K562 (cell line): ENCODE data around the gene PRKG1. TPM values are rescaled to one million over a fixed set of nuclear protein-coding genes. Genes with fewer than 3 reads are reported as not detected.

Experiments used
- ATAC-seq: fragments of 200-7000 bp; cut with Tn5 transposase; 3 replicates; pipeline ENCODE4 v1.9.1; 2020; ENCODE audit warnings: moderate library complexity
- BruUV-seq: library from RNA; stranded (reverse); fragments of 400-500 nt; replicated peaks from 2 replicates; lab custom pipeline; 2021; lab: Mats Ljungman, UMichigan
- CTCF ChIA-PET: fragments of 300-600 bp; formaldehyde crosslinking; extraction: SDS; loops from one replicate; lab custom pipeline; 2021; ENCODE audit warnings: low intra/inter-chr PET ratio; lab: Yijun Ruan, JAX
- POLR2A ChIA-PET: fragments of 300-600, 350-650 bp; sonication (Branson Sonifier 250); formaldehyde crosslinking; extraction: SDS; loops from one replicate; lab custom pipeline; 2021; ENCODE audit warnings: antibody characterized with exemption, inconsistent platforms; lab: Yijun Ruan, JAX
- DNase-seq, 4 experiments: peaks; one replicate each; pipeline versions ENCODE4 v3.0.0 to v3.0.0-alpha.2; 2011 to 2018; ENCODE audit warnings: low spot score in 3 of 4, mixed read lengths in 3 of 4; ENCODE audit errors: extremely low read depth in 1 of 4
- FAIRE-seq: peaks from 2 replicates; lab custom pipeline; 2011; peaks lifted over from hg19 to GRCh38; lab: Jason Lieb, UNC
- H2AFZ ChIP-seq: 2 replicates; pipeline ENCODE4 v1.6.0; 2011; ENCODE audit warnings: low read depth, low read length, control low read depth, inconsistent platforms
- H3K27ac ChIP-seq: fragments of 200-600 bp; 3 replicates; pipeline ENCODE4 v1.8.0; 2011; ENCODE audit warnings: low read depth, mild to moderate bottlenecking, control low read depth, inconsistent platforms, low read length, moderate library complexity, mixed read lengths; ENCODE audit errors: extremely low read depth
- H3K27me3 ChIP-seq, 2 experiments: fragments of 300-600 bp in 1 of 2; 2 replicates in 1 of 2; 3 replicates in 1 of 2; pipeline versions ENCODE4 v1.6.0 to v1.8.0; 2011; ENCODE audit warnings: inconsistent platforms in 2 of 2, low read length in 2 of 2, mild to moderate bottlenecking in 1 of 2, mixed read lengths in 1 of 2, moderate library complexity in 1 of 2; ENCODE audit not compliant: control insufficient read depth in 2 of 2, insufficient read depth in 2 of 2
- H3K36me3 ChIP-seq: fragments of 300-600 bp; 3 replicates; pipeline ENCODE4 v1.8.0; 2011; ENCODE audit warnings: mild to moderate bottlenecking, low read length, inconsistent platforms; ENCODE audit not compliant: control insufficient read depth, insufficient read depth
- H3K4me1 ChIP-seq, 2 experiments: fragments of 200-600 bp in 1 of 2; replicated peaks in 1 of 2; 2 replicates in 1 of 2; 3 replicates in 1 of 2; pipeline versions ENCODE4 v1.5.1 to v1.8.0; 2011; ENCODE audit warnings: inconsistent platforms in 2 of 2, low read length in 2 of 2, mild to moderate bottlenecking in 1 of 2, mixed read lengths in 1 of 2, moderate library complexity in 1 of 2; ENCODE audit not compliant: control insufficient read depth in 2 of 2, insufficient read depth in 2 of 2
- H3K4me2 ChIP-seq: 2 replicates; pipeline ENCODE4 v1.6.1; 2011; ENCODE audit warnings: low read length, control low read depth, inconsistent platforms, mixed read lengths; ENCODE audit not compliant: insufficient read depth
- H3K4me3 ChIP-seq: fragments of 200-600 bp; sonication (generic), shearing (Covaris generic); 2 replicates; pipeline ENCODE4 v1.5.1; 2016; ENCODE audit warnings: control low read depth, inconsistent platforms
- H3K79me2 ChIP-seq: fragments of 200-600 bp; 3 replicates; pipeline ENCODE4 v1.8.0; 2011; ENCODE audit warnings: low read length, inconsistent platforms; ENCODE audit not compliant: control insufficient read depth, insufficient read depth
- H3K9ac ChIP-seq, 2 experiments: 2 replicates each; pipeline versions ENCODE4 v1.6.0 to v1.6.1; 2011; ENCODE audit warnings: low read depth in 2 of 2, low read length in 2 of 2, control low read depth in 1 of 2, inconsistent platforms in 1 of 2, mild to moderate bottlenecking in 1 of 2, mixed read lengths in 1 of 2; ENCODE audit not compliant: insufficient read depth in 1 of 2
- H3K9me1 ChIP-seq: one replicate; pipeline ENCODE4 v1.6.0; 2011; ENCODE audit warnings: inconsistent platforms, mild to moderate bottlenecking, low read length, moderate library complexity; ENCODE audit not compliant: control insufficient read depth, insufficient read depth
- H3K9me3 ChIP-seq: replicated peaks from 2 replicates; pipeline ENCODE4 v1.5.1; 2011; ENCODE audit warnings: low read depth, low read length, inconsistent platforms; ENCODE audit not compliant: control insufficient read depth, insufficient read depth
- H4K20me1 ChIP-seq: replicated peaks from 2 replicates; pipeline ENCODE4 v1.6.1; 2011; ENCODE audit warnings: low read length, inconsistent platforms, mixed read lengths; ENCODE audit not compliant: control insufficient read depth, insufficient read depth
- ADNP ChIP-seq: fragments of 200-800 bp; sonication (Bioruptor generic); IDR thresholded peaks from 2 replicates; pipeline ENCODE4 v1.6.1; 2016; ENCODE audit warnings: missing genetic modification characterization, missing compliant biosample characterization
- CBX1 ChIP-seq: sonication (generic); IDR thresholded peaks from 2 replicates; pipeline ENCODE4 v1.6.1; 2016; ENCODE audit warnings: antibody characterized with exemption, low read depth, mild to moderate bottlenecking
- CBX5 ChIP-seq: IDR thresholded peaks from 2 replicates; pipeline ENCODE4 v1.6.1; 2014; ENCODE audit warnings: low read depth, borderline replicate concordance
- FOSL1 ChIP-seq: fragments of 200-800 bp; sonication (Bioruptor generic); conservative IDR thresholded peaks from 2 replicates; pipeline ENCODE4 v1.6.1; 2016; ENCODE audit warnings: missing genetic modification characterization, missing compliant biosample characterization
- HMGN3 ChIP-seq: IDR thresholded peaks from 2 replicates; pipeline ENCODE4 v1.6.1; 2011; ENCODE audit warnings: borderline replicate concordance, low read depth, mild to moderate bottlenecking, mixed read lengths, low read length; ENCODE audit not compliant: insufficient read length; ENCODE audit errors: extremely low read depth
- IRF2 ChIP-seq: sonication (generic); formaldehyde crosslinking; IDR thresholded peaks from 2 replicates; pipeline ENCODE4 v1.8.1; 2022; ENCODE audit warnings: mild to moderate bottlenecking, missing genetic modification reagents
- SMAD2 ChIP-seq: fragments of 150-350 bp; IDR thresholded peaks from 2 replicates; pipeline ENCODE4 v1.6.1; 2014; ENCODE audit warnings: low read depth, mild to moderate bottlenecking, low read length
- TAL1 ChIP-seq: fragments of 450-650 bp; IDR thresholded peaks from 2 replicates; pipeline ENCODE4 v1.6.1; 2016; ENCODE audit warnings: mild to moderate bottlenecking
- TEAD4 ChIP-seq, 2 experiments: sonication (generic) in 1 of 2; formaldehyde crosslinking in 1 of 2; IDR thresholded peaks; 2 replicates each; pipeline versions ENCODE4 v1.6.1 to v1.8.0; 2012 to 2022; ENCODE audit warnings: borderline replicate concordance in 1 of 2, inconsistent platforms in 1 of 2, low read length in 1 of 2, mild to moderate bottlenecking in 1 of 2, missing genetic modification reagents in 1 of 2
- WHSC1 ChIP-seq: IDR thresholded peaks from one replicate; pipeline ENCODE4 v1.6.1; 2012; ENCODE audit warnings: low read length, control low read depth, inconsistent platforms
- ZFP1 ChIP-seq: fragments of 450-650 bp; formaldehyde crosslinking; IDR thresholded peaks from 2 replicates; pipeline ENCODE4 v1.4.0; 2020; ENCODE audit warnings: mild to moderate bottlenecking, mixed read lengths
- ZKSCAN1 ChIP-seq: fragments of 150-350 bp; IDR thresholded peaks from 2 replicates; pipeline ENCODE4 v1.6.1; 2016; ENCODE audit warnings: low read depth, low read length
- ZNF76 ChIP-seq: fragments of 250-450 bp; sonication (Bioruptor Pico); IDR thresholded peaks from 2 replicates; pipeline ENCODE4 v1.4.0; 2020; ENCODE audit warnings: mild to moderate bottlenecking, moderate library complexity, borderline replicate concordance
- WGBS: fragments of 100-300 bp; shearing (Covaris generic); methylation state at CpG from one replicate; pipeline ENCODE4 v1.1.6; 2016; ENCODE audit warnings: low coverage, mixed read lengths; ENCODE audit not compliant: insufficient coverage; ENCODE audit errors: missing lambda C conversion rate; 5-methylcytosine and 5-hydroxymethylcytosine counted together
- in situ Hi-C: fragments of 300-500 bp; cut with MboI; formaldehyde crosslinking; loops from 4 replicates; pipeline ENCODE4 v1.15.0; 2018; ENCODE audit warnings: inconsistent platforms, mixed read lengths
- intact Hi-C: fragments of 100-400 bp; cut with micrococcal nuclease; formaldehyde crosslinking; loops from 2 replicates; pipeline ENCODE4 v1.14.2; 2022
- polyA plus RNA-seq, 8 experiments: library from polyadenylated mRNA; depleted of rRNA in 4 of 8; stranded (reverse) in 5 of 8; unstranded in 3 of 8; fragments of >200 nt; fragmentation: Nextera tagmentation in 2 of 8; fragmentation: Illumina TruSeq in 1 of 8; extraction: Ambion mirVana in 2 of 8; extraction: Trizol in 1 of 8; gene quantifications; 2 replicates each; pipeline versions ENCODE4 v1.2.1 to v1.2.3, GENCODE V29; 2011 to 2014; ENCODE audit warnings: inconsistent platforms in 1 of 8, missing spikeins in 1 of 8
- total RNA-seq, 7 experiments: library from RNA; depleted of rRNA in 6 of 7; stranded (reverse); fragments of >200 nt in 6 of 7; fragmentation: Illumina TruSeq in 2 of 7; extraction: Trizol in 2 of 7; gene quantifications; 2 replicates each; pipeline versions ENCODE4 v1.2.1 to v1.2.3, GENCODE V29; 2011 to 2021; ENCODE audit warnings: low replicate concordance in 1 of 7
- TF ChIP-seq, protein P1 (sequence below): fragments of 250-450 bp; sonication (Bioruptor Pico); IDR thresholded peaks from 2 replicates; pipeline ENCODE4 v1.5.1; 2021; ENCODE audit warnings: mild to moderate bottlenecking
- TF ChIP-seq, protein P2 (sequence below): fragments of 250-450 bp; sonication (Bioruptor Pico); IDR thresholded peaks from 2 replicates; pipeline ENCODE4 v1.4.0; 2020

PRKG1 gene
- total and polyA plus RNA-seq, 9 of the 15 experiments (the other 6 are each of a cell fraction or from before 2014, with no cell fraction given), result 0.22 TPM; not detected in 8

DNA sequence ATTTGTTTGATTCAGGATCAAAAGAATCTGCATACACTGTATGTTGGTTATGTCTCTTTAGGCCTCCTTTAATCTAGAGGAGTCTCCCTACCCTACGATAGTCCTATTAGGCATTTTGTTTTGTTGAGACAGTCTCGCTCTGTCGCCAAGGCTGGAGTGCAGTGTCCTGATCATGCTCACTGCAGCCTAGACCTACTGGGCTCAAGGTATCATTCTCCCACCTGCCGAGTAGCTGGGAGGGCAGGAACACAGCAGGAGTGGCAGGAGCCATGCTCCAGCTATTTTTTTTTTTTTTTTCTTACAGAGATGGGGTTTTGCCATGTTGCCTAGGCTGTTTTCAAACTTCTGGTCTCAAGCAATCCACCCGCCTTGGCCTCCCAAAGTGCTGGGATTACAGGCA, 1116.8 kb downstream of the PRKG1 start (continued):
- no peak for TF ChIP-seq WHSC1
- TF ChIP-seq, protein P1, sequence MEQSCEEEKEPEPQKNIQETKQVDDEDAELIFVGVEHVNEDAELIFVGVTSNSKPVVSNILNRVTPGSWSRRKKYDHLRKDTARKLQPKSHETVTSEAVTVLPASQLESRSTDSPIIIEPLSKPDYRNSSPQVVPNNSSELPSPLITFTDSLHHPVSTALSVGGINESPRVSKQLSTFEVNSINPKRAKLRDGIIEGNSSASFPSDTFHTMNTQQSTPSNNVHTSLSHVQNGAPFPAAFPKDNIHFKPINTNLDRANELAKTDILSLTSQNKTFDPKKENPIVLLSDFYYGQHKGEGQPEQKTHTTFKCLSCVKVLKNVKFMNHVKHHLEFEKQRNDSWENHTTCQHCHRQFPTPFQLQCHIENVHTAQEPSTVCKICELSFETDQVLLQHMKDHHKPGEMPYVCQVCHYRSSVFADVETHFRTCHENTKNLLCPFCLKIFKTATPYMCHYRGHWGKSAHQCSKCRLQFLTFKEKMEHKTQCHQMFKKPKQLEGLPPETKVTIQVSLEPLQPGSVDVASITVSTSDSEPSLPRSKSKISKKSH (CRISPR knock-in tag), result no peak
- TF ChIP-seq, protein P2, sequence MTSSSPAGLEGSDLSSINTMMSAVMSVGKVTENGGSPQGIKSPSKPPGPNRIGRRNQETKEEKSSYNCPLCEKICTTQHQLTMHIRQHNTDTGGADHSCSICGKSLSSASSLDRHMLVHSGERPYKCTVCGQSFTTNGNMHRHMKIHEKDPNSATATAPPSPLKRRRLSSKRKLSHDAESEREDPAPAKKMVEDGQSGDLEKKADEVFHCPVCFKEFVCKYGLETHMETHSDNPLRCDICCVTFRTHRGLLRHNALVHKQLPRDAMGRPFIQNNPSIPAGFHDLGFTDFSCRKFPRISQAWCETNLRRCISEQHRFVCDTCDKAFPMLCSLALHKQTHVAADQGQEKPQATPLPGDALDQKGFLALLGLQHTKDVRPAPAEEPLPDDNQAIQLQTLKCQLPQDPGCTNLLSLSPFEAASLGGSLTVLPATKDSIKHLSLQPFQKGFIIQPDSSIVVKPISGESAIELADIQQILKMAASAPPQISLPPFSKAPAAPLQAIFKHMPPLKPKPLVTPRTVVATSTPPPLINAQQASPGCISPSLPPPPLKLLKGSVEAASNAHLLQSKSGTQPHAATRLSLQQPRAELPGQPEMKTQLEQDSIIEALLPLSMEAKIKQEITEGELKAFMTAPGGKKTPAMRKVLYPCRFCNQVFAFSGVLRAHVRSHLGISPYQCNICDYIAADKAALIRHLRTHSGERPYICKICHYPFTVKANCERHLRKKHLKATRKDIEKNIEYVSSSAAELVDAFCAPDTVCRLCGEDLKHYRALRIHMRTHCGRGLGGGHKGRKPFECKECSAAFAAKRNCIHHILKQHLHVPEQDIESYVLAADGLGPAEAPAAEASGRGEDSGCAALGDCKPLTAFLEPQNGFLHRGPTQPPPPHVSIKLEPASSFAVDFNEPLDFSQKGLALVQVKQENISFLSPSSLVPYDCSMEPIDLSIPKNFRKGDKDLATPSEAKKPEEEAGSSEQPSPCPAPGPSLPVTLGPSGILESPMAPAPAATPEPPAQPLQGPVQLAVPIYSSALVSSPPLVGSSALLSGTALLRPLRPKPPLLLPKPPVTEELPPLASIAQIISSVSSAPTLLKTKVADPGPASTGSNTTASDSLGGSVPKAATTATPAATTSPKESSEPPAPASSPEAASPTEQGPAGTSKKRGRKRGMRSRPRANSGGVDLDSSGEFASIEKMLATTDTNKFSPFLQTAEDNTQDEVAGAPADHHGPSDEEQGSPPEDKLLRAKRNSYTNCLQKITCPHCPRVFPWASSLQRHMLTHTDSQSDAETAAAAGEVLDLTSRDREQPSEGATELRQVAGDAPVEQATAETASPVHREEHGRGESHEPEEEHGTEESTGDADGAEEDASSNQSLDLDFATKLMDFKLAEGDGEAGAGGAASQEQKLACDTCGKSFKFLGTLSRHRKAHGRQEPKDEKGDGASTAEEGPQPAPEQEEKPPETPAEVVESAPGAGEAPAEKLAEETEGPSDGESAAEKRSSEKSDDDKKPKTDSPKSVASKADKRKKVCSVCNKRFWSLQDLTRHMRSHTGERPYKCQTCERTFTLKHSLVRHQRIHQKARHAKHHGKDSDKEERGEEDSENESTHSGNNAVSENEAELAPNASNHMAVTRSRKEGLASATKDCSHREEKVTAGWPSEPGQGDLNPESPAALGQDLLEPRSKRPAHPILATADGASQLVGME (CRISPR knock-in tag), result no peak

DNA sequence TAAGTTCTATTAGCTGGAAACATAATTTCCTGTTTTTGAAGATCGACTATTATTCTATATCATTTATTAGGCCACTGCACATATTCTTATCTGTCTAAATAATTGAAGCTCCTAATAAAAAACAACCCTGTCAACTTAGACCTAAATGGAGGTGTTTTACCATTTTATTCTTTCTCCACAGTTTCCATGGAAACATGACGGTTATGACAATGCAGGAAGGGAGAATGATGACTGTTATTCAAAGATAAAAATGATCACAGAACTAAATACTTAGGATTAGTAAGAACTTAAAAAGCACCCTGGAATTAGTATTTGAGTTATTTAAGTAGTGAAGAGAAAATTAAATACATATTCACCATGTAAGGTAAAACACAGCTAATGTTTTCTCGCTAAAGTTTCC, 1119.9 kb downstream of the PRKG1 start:
- WGBS, result 3% methylated on average over 3 of the region's 3 CpGs
- FAIRE-seq (no peak), DNase-seq (no peak), ATAC-seq (no peak)
- Histone ChIP-seq H4K20me1 (no peaks in the 10 kb centered on the region), H3K9me3 (peaks cover 1% of the 10 kb centered on the region; the same call in 1 of the 2 replicates), H3K9me1 (no peaks in the 10 kb centered on the region), H3K4me3 (no peak overlapping the region), H3K4me1 (no peaks in the 10 kb centered on the region), H3K36me3 (no peaks in the 10 kb centered on the region), H3K27ac (no peak overlapping the region), H3K79me2 (no peaks in the 10 kb centered on the region), H3K27me3 (no peaks in the 10 kb centered on the region), H2AFZ (no peak overlapping the region), H3K9ac (no peak overlapping the region), H3K4me2 (no peak overlapping the region)
- ChIA-PET POLR2A (no interaction called here), CTCF (no interaction called here)
- in situ Hi-C loops, result no loop called here
- BruUV-seq, result no TSS peak
- intact Hi-C loops, result no loop called here
- TF ChIP-seq ZKSCAN1 (no peak), TEAD4 (IDR thresholded peaks at IDR 0.05; ENCODE audit: low read length) (no peak), TEAD4 (CRISPR knock-in tag; IDR thresholded peaks at IDR 0.05; ENCODE audit: borderline replicate concordance) (no peak), ZNF76 (CRISPR knock-in tag) (no peak), ZFP1 (CRISPR knock-in tag) (no peak), FOSL1 (tag) (no peak), SMAD2 (no peak), HMGN3 (no peak), CBX5 (no peak), IRF2 (CRISPR knock-in tag) (no peak), ADNP (tag) (no peak), TAL1 (no peak), CBX1 (no peak)
